K562 (cell line): Measurements from ENCODE around the gene ANKRD65. TPM values are rescaled to one million over a fixed set of nuclear protein-coding genes. Genes with fewer than 3 reads are reported as not detected.

Experiments used
- BRD9 ChIP-seq: fragments of 450-650 bp; IDR thresholded peaks from 2 replicates; pipeline ENCODE4 v1.6.1; 2018; ENCODE audit warnings: low read depth; ENCODE audit not compliant: partially characterized antibody
- CBX2 ChIP-seq: fragments of 200-600 bp; sonication (generic); IDR thresholded peaks from one replicate; pipeline ENCODE4 v1.6.1; 2012; ENCODE audit warnings: mild to moderate bottlenecking, low read length, inconsistent platforms; ENCODE audit not compliant: insufficient read depth, poor library complexity, severe bottlenecking
- CEBPZ ChIP-seq: fragments of 150-350 bp; IDR thresholded peaks from 2 replicates; pipeline ENCODE4 v1.6.1; 2014; ENCODE audit warnings: low read depth, mild to moderate bottlenecking, low read length, borderline replicate concordance
- LEF1 ChIP-seq: fragments of 450-650 bp; IDR thresholded peaks from 2 replicates; pipeline ENCODE4 v1.6.1; 2016; ENCODE audit warnings: mild to moderate bottlenecking
- SIRT6 ChIP-seq: IDR thresholded peaks from one replicate; pipeline ENCODE4 v1.6.1; 2012; ENCODE audit warnings: low read depth, mild to moderate bottlenecking, control low read depth, inconsistent platforms, low read length, moderate library complexity
- SMARCA4 ChIP-seq: fragments of 450-650 bp; IDR thresholded peaks from 2 replicates; pipeline ENCODE4 v1.6.1; 2016
- TAF7 ChIP-seq: fragments of 450-650 bp; IDR thresholded peaks from 2 replicates; pipeline ENCODE4 v1.6.1; 2016; ENCODE audit warnings: missing genetic modification characterization, missing compliant biosample characterization
- ZBTB26 ChIP-seq: fragments of 450-650 bp; formaldehyde crosslinking; IDR thresholded peaks from 2 replicates; pipeline ENCODE4 v1.4.0; 2022; ENCODE audit warnings: missing genetic modification characterization
- ZNF239 ChIP-seq: fragments of 250-450 bp; sonication (Bioruptor Pico); IDR thresholded peaks from 2 replicates; pipeline ENCODE4 v1.4.0; 2020; ENCODE audit warnings: mild to moderate bottlenecking
- ZNF512 ChIP-seq: IDR thresholded peaks from 2 replicates; pipeline ENCODE4 v1.6.1; 2016; ENCODE audit warnings: missing genetic modification characterization, missing compliant biosample characterization
- ZNF639 ChIP-seq, 2 experiments: fragments of 200-800 bp in 1 of 2; sonication (Bioruptor generic) in 1 of 2; sonication (generic) in 1 of 2; formaldehyde crosslinking in 1 of 2; IDR thresholded peaks in 1 of 2; conservative IDR thresholded peaks in 1 of 2; 2 replicates each; pipeline versions ENCODE4 v1.5.0 to v1.6.1; 2016 to 2020; ENCODE audit warnings: missing compliant biosample characterization in 1 of 2, missing genetic modification characterization in 1 of 2, missing genetic modification reagents in 1 of 2
- ZZZ3 ChIP-seq: fragments of 450-650 bp; IDR thresholded peaks from 2 replicates; pipeline ENCODE4 v1.6.1; 2016; ENCODE audit warnings: antibody characterized with exemption, mild to moderate bottlenecking, moderate library complexity
- polyA plus RNA-seq, 8 experiments: library from polyadenylated mRNA; depleted of rRNA in 4 of 8; stranded (reverse) in 5 of 8; unstranded in 3 of 8; fragments of >200 nt; fragmentation: Nextera tagmentation in 2 of 8; fragmentation: Illumina TruSeq in 1 of 8; extraction: Ambion mirVana in 2 of 8; extraction: Trizol in 1 of 8; gene quantifications; 2 replicates each; pipeline versions ENCODE4 v1.2.1 to v1.2.3, GENCODE V29; 2011 to 2014; ENCODE audit warnings: inconsistent platforms in 1 of 8, missing spikeins in 1 of 8
- total RNA-seq, 7 experiments: library from RNA; depleted of rRNA in 6 of 7; stranded (reverse); fragments of >200 nt in 6 of 7; fragmentation: Illumina TruSeq in 2 of 7; extraction: Trizol in 2 of 7; gene quantifications; 2 replicates each; pipeline versions ENCODE4 v1.2.1 to v1.2.3, GENCODE V29; 2011 to 2021; ENCODE audit warnings: low replicate concordance in 1 of 7
- TF ChIP-seq, protein P1 (sequence below): IDR thresholded peaks from 2 replicates; pipeline ENCODE4 v1.6.1; 2011; ENCODE audit warnings: borderline replicate concordance, low read depth, mild to moderate bottlenecking, moderate library complexity, low read length; ENCODE audit not compliant: insufficient read depth, poor library complexity, severe bottlenecking
- TF ChIP-seq, protein P2 (sequence below): IDR thresholded peaks from 2 replicates; pipeline ENCODE4 v1.6.1; 2012; ENCODE audit warnings: low read depth, low read length, improper control_type of control experiment, borderline replicate concordance

Gene ANKRD65
- total and polyA plus RNA-seq, 9 of the 15 experiments (the other 6 are each of a cell fraction or from before 2014, with no cell fraction given), result not detected

- TF ChIP-seq SIRT6 (peak; percentile 16), LEF1 (peak; percentile 23; the same call in 1 of the 2 replicates), ZZZ3 (no peak; the same call in 1 of the 2 replicates), ZNF239 (CRISPR knock-in tag) (peak; percentile 75), TAF7 (tag) (no peak), ZNF639 (CRISPR knock-in tag; conservative IDR thresholded peaks at IDR 0.05 in 1 of 2, IDR thresholded peaks at IDR 0.05 in 1 of 2) (peak in 1 of 2 experiments; percentile 99; a peak in 2 of 4 replicates), BRD9 (no peak), SMARCA4 (no peak), ZNF512 (tag) (no peak), ZBTB26 (CRISPR knock-in tag) (peak; percentile 82), CEBPZ (0 out of 2 replicates have a peak, but pooled peaks have one; percentile 34), CBX2 (no peak)
- TF ChIP-seq, protein P1, sequence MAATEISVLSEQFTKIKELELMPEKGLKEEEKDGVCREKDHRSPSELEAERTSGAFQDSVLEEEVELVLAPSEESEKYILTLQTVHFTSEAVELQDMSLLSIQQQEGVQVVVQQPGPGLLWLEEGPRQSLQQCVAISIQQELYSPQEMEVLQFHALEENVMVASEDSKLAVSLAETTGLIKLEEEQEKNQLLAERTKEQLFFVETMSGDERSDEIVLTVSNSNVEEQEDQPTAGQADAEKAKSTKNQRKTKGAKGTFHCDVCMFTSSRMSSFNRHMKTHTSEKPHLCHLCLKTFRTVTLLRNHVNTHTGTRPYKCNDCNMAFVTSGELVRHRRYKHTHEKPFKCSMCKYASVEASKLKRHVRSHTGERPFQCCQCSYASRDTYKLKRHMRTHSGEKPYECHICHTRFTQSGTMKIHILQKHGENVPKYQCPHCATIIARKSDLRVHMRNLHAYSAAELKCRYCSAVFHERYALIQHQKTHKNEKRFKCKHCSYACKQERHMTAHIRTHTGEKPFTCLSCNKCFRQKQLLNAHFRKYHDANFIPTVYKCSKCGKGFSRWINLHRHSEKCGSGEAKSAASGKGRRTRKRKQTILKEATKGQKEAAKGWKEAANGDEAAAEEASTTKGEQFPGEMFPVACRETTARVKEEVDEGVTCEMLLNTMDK, result peak; percentile 92
- TF ChIP-seq, protein P2, sequence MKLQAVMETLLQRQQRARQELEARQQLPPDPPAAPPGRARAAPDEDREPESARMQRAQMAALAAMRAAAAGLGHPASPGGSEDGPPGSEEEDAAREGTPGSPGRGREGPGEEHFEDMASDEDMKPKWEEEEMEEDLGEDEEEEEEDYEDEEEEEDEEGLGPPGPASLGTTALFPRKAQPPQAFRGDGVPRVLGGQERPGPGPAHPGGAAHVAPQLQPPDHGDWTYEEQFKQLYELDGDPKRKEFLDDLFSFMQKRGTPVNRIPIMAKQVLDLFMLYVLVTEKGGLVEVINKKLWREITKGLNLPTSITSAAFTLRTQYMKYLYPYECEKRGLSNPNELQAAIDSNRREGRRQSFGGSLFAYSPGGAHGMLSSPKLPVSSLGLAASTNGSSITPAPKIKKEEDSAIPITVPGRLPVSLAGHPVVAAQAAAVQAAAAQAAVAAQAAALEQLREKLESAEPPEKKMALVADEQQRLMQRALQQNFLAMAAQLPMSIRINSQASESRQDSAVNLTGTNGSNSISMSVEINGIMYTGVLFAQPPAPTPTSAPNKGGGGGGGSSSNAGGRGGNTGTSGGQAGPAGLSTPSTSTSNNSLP, result no peak
These were observed 46.0 kb downstream of the ANKRD65 start, which contains the start of gene AURKAIP1 (continued) for GRCh38 chr1:1374929-1375662.
